GM23338 (cell line): ENCODE measurements around the gene MESP1. TPM values are rescaled to one million over a fixed set of nuclear protein-coding genes. Genes with fewer than 3 reads are reported as not detected.

Experiments used
- ATAC-seq: fragments of 200-7000 bp; cut with Tn5 transposase; 3 replicates; pipeline ENCODE4 v1.9.1; 2020
- DNase-seq: peaks from one replicate; pipeline ENCODE4 v3.0.0-alpha.2; 2015; ENCODE audit warnings: low spot score
- H2AFZ ChIP-seq: fragments of 200-600 bp; sonication (generic); 2 replicates; pipeline ENCODE4 v1.8.0; 2016; ENCODE audit warnings: antibody characterized with exemption, mild to moderate bottlenecking, moderate library complexity
- H3F3A ChIP-seq: fragments of 200-600 bp; sonication (generic); replicated peaks from 2 replicates; pipeline ENCODE4 v1.8.0; 2017; ENCODE audit warnings: antibody characterized with exemption, mixed run types, low read depth
- H3K27ac ChIP-seq: fragments of 200-600 bp; sonication (generic); 2 replicates; pipeline ENCODE4 v1.6.1; 2016; ENCODE audit warnings: low read depth
- H3K27me3 ChIP-seq: fragments of 200-600 bp; sonication (generic); 2 replicates; pipeline ENCODE4 v1.8.0; 2016; ENCODE audit warnings: mild to moderate bottlenecking, mixed run types, moderate library complexity; ENCODE audit not compliant: insufficient read depth
- H3K36me3 ChIP-seq: fragments of 200-600 bp; sonication (generic); 2 replicates; pipeline ENCODE4 v1.8.0; 2016; ENCODE audit warnings: mild to moderate bottlenecking; ENCODE audit not compliant: insufficient read depth
- H3K4me1 ChIP-seq: fragments of 200-600 bp; sonication (generic); 2 replicates; pipeline ENCODE4 v1.8.0; 2016; ENCODE audit warnings: mild to moderate bottlenecking, moderate library complexity; ENCODE audit not compliant: insufficient read depth
- H3K4me2 ChIP-seq: fragments of 200-600 bp; sonication (generic); 2 replicates; pipeline ENCODE4 v1.7.1; 2017; ENCODE audit warnings: mixed run types
- H3K4me3 ChIP-seq: fragments of 200-600 bp; sonication (generic); 2 replicates; pipeline ENCODE4 v1.6.1; 2016; ENCODE audit warnings: mixed run types
- H3K79me2 ChIP-seq: fragments of 200-600 bp; sonication (generic); replicated peaks from 2 replicates; pipeline ENCODE4 v1.8.0; 2017; ENCODE audit warnings: mild to moderate bottlenecking; ENCODE audit not compliant: insufficient read depth
- H3K9me2 ChIP-seq: fragments of 200-600 bp; sonication (generic); 2 replicates; pipeline ENCODE4 v1.8.0; 2017; ENCODE audit not compliant: insufficient read depth
- H4K20me1 ChIP-seq: fragments of 200-600 bp; sonication (generic); replicated peaks from 2 replicates; pipeline ENCODE4 v1.8.0; 2017; ENCODE audit warnings: mild to moderate bottlenecking; ENCODE audit not compliant: insufficient read depth
- H3K27ac Mint-ChIP-seq: 2 replicates; pipeline ENCODE4 v1.8.0; 2020; ENCODE audit warnings: inconsistent platforms, mild to moderate bottlenecking, moderate library complexity, mixed read lengths
- H3K27me3 Mint-ChIP-seq: 3 replicates; pipeline ENCODE4 v1.8.0; 2022; ENCODE audit warnings: low read depth, mild to moderate bottlenecking, moderate library complexity, mixed read lengths, inconsistent platforms; ENCODE audit not compliant: insufficient read depth, poor library complexity
- H3K36me3 Mint-ChIP-seq: 3 replicates; pipeline ENCODE4 v1.8.0; 2021; ENCODE audit warnings: low read depth, mild to moderate bottlenecking, inconsistent platforms, moderate library complexity, mixed read lengths
- H3K4me1 Mint-ChIP-seq: 3 replicates; pipeline ENCODE4 v1.8.0; 2020; ENCODE audit warnings: mild to moderate bottlenecking, inconsistent platforms, mixed read lengths
- H3K4me3 Mint-ChIP-seq: 3 replicates; pipeline ENCODE4 v1.8.0; 2021; ENCODE audit warnings: moderate library complexity, mild to moderate bottlenecking, inconsistent platforms, mixed read lengths
- H3K9me3 Mint-ChIP-seq: 3 replicates; pipeline ENCODE4 v1.8.0; 2020; ENCODE audit warnings: moderate library complexity, mild to moderate bottlenecking, inconsistent platforms, mixed read lengths
- CREB1 ChIP-seq: fragments of 250-450 bp; sonication (Bioruptor Pico); IDR thresholded peaks from 2 replicates; pipeline ENCODE4 v1.5.0; 2020; ENCODE audit warnings: low read depth, mild to moderate bottlenecking, moderate library complexity
- EZH2 ChIP-seq: fragments of 200-600 bp; sonication (generic); IDR thresholded peaks from one replicate; pipeline ENCODE4 v1.8.0; 2017; ENCODE audit warnings: antibody characterized with exemption, mild to moderate bottlenecking, low read depth; ENCODE audit not compliant: unreplicated experiment
- EZH2phosphoT487 ChIP-seq: fragments of 200-600 bp; sonication (generic); IDR thresholded peaks from one replicate; pipeline ENCODE4 v1.8.1; 2018; ENCODE audit warnings: antibody characterized with exemption; ENCODE audit not compliant: unreplicated experiment
- JUNB ChIP-seq: IDR thresholded peaks from one replicate; pipeline ENCODE4 v1.6.1; 2016; ENCODE audit warnings: antibody characterized with exemption; ENCODE audit not compliant: unreplicated experiment
- NANOG ChIP-seq: IDR thresholded peaks from 2 replicates; pipeline ENCODE4 v1.6.1; 2016; ENCODE audit warnings: antibody characterized with exemption, borderline replicate concordance
- POLR2AphosphoS5 ChIP-seq: IDR thresholded peaks from 2 replicates; pipeline ENCODE4 v1.6.1; 2016; ENCODE audit warnings: antibody characterized with exemption, low read depth
- STAT1 ChIP-seq: IDR thresholded peaks from one replicate; pipeline ENCODE4 v1.6.1; 2016; ENCODE audit warnings: antibody characterized with exemption; ENCODE audit not compliant: unreplicated experiment
- ZNF114 ChIP-seq: fragments of 250-450 bp; sonication (Bioruptor Pico); IDR thresholded peaks from 2 replicates; pipeline ENCODE4 v1.5.0; 2020; ENCODE audit warnings: mild to moderate bottlenecking, moderate library complexity
- ZNF331 ChIP-seq: fragments of 250-450 bp; sonication (Bioruptor Pico); IDR thresholded peaks from 2 replicates; pipeline ENCODE4 v1.5.0; 2020; ENCODE audit warnings: low read depth, mild to moderate bottlenecking, moderate library complexity
- polyA plus RNA-seq: library from polyadenylated mRNA; unstranded; fragments of >200 nt; fragmentation: Nextera tagmentation; extraction: Ambion mirVana; gene quantifications from 2 replicates; pipeline ENCODE4 v1.2.1, GENCODE V29; 2016
- total RNA-seq: library from RNA; depleted of rRNA; stranded (reverse); fragments of >200 nt; shearing (Covaris generic); gene quantifications from 2 replicates; pipeline ENCODE4 v1.2.3, GENCODE V29; 2014
- TF ChIP-seq, protein P1 (sequence below), 2 experiments: fragments of 200-600 bp in 1 of 2; sonication (generic) in 1 of 2; conservative IDR thresholded peaks; 2 replicates each; pipeline versions ENCODE4 v1.5.1 to v1.6.1; 2016 to 2017; ENCODE audit warnings: antibody characterized with exemption in 2 of 2, low read depth in 2 of 2, mild to moderate bottlenecking in 2 of 2, moderate library complexity in 1 of 2
- TF ChIP-seq, protein P2 (sequence below): IDR thresholded peaks from 2 replicates; pipeline ENCODE4 v1.6.1; 2016; ENCODE audit warnings: antibody characterized with exemption
- TF ChIP-seq, protein P3 (sequence below): IDR thresholded peaks from one replicate; pipeline ENCODE4 v1.6.1; 2018; ENCODE audit warnings: antibody characterized with exemption; ENCODE audit not compliant: unreplicated experiment
- TF ChIP-seq, protein P4 (sequence below): fragments of 250-450 bp; sonication (Bioruptor Pico); IDR thresholded peaks from 2 replicates; pipeline ENCODE4 v1.5.0; 2020; ENCODE audit warnings: mild to moderate bottlenecking, moderate library complexity

Gene MESP1
- total and polyA plus RNA-seq, 2 experiments from 2014 or later = 0.21 to 0.91 TPM

DNA sequence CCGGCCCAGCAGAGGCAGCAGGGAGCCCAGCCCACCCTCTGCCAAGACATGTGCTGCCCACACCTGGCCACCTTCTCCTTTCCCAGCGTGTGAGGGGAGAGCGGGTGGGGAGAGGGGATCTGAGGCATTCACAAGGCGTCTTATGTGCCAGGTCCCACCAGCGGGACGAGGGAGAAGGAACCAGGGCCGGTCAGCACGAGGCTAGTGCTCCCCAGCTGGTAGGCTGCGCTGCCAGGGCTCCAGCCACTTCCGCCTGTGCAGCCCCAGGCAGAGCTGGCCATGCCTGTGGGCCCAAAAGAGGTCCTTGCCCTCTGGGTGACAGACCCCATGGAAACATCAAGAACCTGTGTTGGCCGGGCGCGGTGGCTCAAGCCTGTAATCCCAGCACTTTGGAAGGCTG, 5.9 kb downstream of the MESP1 start:
- Histone ChIP-seq H3K27ac (no peak overlapping the region), H3K4me3 (no peak overlapping the region)

More for the DNA sequence above, 5.9 kb downstream of the MESP1 start:
- Histone ChIP-seq H3K27me3 (peaks cover 50% of the 10 kb centered on the region), H3F3A (peaks cover 10% of the 10 kb centered on the region; the same call in 1 of the 2 replicates), H4K20me1 (peaks cover 14% of the 10 kb centered on the region; the same call in 1 of the 2 replicates), H3K4me1 (peaks cover 26% of the 10 kb centered on the region), H2AFZ (no peak overlapping the region), H3K36me3 (no peaks in the 10 kb centered on the region; the same call in 1 of the 2 replicates), H3K4me2 (no peak overlapping the region), H3K9me2 (no peaks in the 10 kb centered on the region), H3K79me2 (no peaks in the 10 kb centered on the region)
- H3K9me3 Mint-ChIP-seq = no peaks in the 10 kb centered on the region
- H3K4me1 Mint-ChIP-seq = peaks cover 18% of the 10 kb centered on the region
- H3K27ac Mint-ChIP-seq = no peak overlapping the region
- no peak overlapping the region for H3K4me3 Mint-ChIP-seq
- ATAC-seq (no peak), DNase-seq (no peak)
- no peak for TF ChIP-seq EZH2
- TF ChIP-seq, protein P1, sequence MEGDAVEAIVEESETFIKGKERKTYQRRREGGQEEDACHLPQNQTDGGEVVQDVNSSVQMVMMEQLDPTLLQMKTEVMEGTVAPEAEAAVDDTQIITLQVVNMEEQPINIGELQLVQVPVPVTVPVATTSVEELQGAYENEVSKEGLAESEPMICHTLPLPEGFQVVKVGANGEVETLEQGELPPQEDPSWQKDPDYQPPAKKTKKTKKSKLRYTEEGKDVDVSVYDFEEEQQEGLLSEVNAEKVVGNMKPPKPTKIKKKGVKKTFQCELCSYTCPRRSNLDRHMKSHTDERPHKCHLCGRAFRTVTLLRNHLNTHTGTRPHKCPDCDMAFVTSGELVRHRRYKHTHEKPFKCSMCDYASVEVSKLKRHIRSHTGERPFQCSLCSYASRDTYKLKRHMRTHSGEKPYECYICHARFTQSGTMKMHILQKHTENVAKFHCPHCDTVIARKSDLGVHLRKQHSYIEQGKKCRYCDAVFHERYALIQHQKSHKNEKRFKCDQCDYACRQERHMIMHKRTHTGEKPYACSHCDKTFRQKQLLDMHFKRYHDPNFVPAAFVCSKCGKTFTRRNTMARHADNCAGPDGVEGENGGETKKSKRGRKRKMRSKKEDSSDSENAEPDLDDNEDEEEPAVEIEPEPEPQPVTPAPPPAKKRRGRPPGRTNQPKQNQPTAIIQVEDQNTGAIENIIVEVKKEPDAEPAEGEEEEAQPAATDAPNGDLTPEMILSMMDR (conservative IDR thresholded peaks at IDR 0.05; ENCODE audit: low read depth in 2 of 2) = no peak
- no peak for TF ChIP-seq JUNB
- TF ChIP-seq NANOG = no peak
- no peak for TF ChIP-seq CREB1 (CRISPR knock-in tag)
- TF ChIP-seq, protein P2, sequence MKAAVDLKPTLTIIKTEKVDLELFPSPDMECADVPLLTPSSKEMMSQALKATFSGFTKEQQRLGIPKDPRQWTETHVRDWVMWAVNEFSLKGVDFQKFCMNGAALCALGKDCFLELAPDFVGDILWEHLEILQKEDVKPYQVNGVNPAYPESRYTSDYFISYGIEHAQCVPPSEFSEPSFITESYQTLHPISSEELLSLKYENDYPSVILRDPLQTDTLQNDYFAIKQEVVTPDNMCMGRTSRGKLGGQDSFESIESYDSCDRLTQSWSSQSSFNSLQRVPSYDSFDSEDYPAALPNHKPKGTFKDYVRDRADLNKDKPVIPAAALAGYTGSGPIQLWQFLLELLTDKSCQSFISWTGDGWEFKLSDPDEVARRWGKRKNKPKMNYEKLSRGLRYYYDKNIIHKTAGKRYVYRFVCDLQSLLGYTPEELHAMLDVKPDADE = no peak
- TF ChIP-seq, protein P3, sequence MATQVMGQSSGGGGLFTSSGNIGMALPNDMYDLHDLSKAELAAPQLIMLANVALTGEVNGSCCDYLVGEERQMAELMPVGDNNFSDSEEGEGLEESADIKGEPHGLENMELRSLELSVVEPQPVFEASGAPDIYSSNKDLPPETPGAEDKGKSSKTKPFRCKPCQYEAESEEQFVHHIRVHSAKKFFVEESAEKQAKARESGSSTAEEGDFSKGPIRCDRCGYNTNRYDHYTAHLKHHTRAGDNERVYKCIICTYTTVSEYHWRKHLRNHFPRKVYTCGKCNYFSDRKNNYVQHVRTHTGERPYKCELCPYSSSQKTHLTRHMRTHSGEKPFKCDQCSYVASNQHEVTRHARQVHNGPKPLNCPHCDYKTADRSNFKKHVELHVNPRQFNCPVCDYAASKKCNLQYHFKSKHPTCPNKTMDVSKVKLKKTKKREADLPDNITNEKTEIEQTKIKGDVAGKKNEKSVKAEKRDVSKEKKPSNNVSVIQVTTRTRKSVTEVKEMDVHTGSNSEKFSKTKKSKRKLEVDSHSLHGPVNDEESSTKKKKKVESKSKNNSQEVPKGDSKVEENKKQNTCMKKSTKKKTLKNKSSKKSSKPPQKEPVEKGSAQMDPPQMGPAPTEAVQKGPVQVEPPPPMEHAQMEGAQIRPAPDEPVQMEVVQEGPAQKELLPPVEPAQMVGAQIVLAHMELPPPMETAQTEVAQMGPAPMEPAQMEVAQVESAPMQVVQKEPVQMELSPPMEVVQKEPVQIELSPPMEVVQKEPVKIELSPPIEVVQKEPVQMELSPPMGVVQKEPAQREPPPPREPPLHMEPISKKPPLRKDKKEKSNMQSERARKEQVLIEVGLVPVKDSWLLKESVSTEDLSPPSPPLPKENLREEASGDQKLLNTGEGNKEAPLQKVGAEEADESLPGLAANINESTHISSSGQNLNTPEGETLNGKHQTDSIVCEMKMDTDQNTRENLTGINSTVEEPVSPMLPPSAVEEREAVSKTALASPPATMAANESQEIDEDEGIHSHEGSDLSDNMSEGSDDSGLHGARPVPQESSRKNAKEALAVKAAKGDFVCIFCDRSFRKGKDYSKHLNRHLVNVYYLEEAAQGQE = no peak
- TF ChIP-seq EZH2phosphoT487 = no peak
- TF ChIP-seq ZNF114 (CRISPR knock-in tag) = no peak
- no peak for TF ChIP-seq ZNF331
- no peak for TF ChIP-seq POLR2AphosphoS5
- no peak for TF ChIP-seq STAT1
- TF ChIP-seq, protein P4, sequence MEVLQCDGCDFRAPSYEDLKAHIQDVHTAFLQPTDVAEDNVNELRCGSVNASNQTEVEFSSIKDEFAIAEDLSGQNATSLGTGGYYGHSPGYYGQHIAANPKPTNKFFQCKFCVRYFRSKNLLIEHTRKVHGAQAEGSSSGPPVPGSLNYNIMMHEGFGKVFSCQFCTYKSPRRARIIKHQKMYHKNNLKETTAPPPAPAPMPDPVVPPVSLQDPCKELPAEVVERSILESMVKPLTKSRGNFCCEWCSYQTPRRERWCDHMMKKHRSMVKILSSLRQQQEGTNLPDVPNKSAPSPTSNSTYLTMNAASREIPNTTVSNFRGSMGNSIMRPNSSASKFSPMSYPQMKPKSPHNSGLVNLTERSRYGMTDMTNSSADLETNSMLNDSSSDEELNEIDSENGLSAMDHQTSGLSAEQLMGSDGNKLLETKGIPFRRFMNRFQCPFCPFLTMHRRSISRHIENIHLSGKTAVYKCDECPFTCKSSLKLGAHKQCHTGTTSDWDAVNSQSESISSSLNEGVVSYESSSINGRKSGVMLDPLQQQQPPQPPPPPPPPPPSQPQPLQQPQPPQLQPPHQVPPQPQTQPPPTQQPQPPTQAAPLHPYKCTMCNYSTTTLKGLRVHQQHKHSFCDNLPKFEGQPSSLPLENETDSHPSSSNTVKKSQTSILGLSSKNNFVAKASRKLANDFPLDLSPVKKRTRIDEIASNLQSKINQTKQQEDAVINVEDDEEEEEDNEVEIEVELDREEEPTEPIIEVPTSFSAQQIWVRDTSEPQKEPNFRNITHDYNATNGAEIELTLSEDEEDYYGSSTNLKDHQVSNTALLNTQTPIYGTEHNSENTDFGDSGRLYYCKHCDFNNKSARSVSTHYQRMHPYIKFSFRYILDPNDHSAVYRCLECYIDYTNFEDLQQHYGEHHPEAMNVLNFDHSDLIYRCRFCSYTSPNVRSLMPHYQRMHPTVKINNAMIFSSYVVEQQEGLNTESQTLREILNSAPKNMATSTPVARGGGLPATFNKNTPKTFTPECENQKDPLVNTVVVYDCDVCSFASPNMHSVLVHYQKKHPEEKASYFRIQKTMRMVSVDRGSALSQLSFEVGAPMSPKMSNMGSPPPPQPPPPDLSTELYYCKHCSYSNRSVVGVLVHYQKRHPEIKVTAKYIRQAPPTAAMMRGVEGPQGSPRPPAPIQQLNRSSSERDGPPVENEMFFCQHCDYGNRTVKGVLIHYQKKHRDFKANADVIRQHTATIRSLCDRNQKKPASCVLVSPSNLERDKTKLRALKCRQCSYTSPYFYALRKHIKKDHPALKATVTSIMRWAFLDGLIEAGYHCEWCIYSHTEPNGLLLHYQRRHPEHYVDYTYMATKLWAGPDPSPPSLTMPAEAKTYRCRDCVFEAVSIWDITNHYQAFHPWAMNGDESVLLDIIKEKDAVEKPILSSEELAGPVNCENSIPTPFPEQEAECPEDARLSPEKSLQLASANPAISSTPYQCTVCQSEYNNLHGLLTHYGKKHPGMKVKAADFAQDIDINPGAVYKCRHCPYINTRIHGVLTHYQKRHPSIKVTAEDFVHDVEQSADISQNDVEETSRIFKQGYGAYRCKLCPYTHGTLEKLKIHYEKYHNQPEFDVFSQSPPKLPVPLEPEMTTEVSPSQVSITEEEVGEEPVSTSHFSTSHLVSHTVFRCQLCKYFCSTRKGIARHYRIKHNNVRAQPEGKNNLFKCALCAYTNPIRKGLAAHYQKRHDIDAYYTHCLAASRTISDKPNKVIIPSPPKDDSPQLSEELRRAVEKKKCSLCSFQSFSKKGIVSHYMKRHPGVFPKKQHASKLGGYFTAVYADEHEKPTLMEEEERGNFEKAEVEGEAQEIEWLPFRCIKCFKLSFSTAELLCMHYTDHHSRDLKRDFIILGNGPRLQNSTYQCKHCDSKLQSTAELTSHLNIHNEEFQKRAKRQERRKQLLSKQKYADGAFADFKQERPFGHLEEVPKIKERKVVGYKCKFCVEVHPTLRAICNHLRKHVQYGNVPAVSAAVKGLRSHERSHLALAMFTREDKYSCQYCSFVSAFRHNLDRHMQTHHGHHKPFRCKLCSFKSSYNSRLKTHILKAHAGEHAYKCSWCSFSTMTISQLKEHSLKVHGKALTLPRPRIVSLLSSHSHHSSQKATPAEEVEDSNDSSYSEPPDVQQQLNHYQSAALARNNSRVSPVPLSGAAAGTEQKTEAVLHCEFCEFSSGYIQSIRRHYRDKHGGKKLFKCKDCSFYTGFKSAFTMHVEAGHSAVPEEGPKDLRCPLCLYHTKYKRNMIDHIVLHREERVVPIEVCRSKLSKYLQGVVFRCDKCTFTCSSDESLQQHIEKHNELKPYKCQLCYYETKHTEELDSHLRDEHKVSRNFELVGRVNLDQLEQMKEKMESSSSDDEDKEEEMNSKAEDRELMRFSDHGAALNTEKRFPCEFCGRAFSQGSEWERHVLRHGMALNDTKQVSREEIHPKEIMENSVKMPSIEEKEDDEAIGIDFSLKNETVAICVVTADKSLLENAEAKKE (CRISPR knock-in tag) = no peak
- peaks cover 16% of the 10 kb centered on the region for H3K27me3 Mint-ChIP-seq
- no peaks in the 10 kb centered on the region for H3K36me3 Mint-ChIP-seq
